SK-N-MC (cell line): Measurements from ENCODE around the gene NHERF2.

Experiments
- EZH2 ChIP-seq: fragments of 200-600 bp; sonication (generic); IDR thresholded peaks from one replicate; pipeline ENCODE4 v1.6.1; 2017; ENCODE audit warnings: antibody characterized with exemption
- POLR2AphosphoS5 ChIP-seq: IDR thresholded peaks from 2 replicates; pipeline ENCODE4 v1.6.1; 2012; ENCODE audit warnings: mild to moderate bottlenecking, low read depth, low read length, borderline replicate concordance

DNA sequence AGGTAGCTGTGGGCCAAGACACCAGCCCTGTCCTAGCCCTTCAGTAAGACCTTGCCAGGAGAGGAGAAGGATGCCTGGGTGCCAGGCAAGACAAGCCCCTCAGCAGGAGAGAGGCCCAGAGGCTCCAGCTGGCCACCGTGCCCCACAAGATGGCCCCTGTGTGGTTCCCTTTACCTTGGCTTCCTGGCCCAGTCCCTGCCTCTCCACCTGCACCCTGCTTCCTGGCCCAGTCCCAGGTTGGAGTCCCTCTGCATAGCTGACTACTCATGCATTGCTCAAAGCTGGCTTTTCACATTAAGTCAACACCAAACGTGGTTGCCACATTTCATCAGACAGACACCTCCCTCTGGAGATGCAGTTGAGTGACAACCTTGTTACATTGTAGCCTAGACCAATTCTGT, 33.0 kb upstream of the NHERF2 start:
- TF ChIP-seq POLR2AphosphoS5 (no peak), EZH2 (no peak)
